Epithelial cell of alveolus of lung (primary cell): ENCODE data around the gene SLC51A. TPM values are rescaled to one million over a fixed set of nuclear protein-coding genes. Genes with fewer than 3 reads are reported as not detected.

ENCODE experiments used
- total RNA-seq: library from RNA; depleted of rRNA; stranded (reverse); fragments of >200 nt; gene quantifications from 2 replicates; pipeline ENCODE4 v1.2.1, GENCODE V29; 2015

SLC51A gene
- total RNA-seq = not detected in 2 replicates

DNA sequence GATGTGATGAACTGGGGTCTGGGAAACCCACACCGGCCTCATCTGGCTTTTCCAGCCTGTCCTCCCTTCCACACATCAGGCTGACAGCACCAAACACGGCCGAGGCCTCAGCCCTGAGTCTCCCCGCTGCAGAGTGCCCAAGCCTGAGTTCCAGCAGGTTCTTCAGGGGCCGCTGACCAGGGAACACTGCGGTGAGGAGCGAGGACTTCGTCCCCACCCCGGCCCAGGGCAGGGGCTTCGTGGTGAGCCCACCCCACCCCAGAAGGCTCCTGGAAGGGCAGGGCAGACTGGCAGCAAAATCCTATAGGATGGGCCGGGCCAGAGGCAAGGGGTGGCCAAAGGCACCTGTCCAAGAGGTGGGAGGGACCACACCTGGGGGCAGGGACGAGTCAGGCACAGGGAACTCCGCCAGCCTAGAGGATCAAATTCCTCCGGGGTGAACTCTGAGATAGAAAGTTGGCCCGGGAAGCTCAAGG lies at the start of gene SLC51A:
TSS of gene SLC51A (plus strand) at position 446 of the 476 bp plus-strand sequence. CDS start 179 bp downstream, outside the sequence.

GRCh38 chr3:196210673-196211556 lies 5.4 kb upstream of the SLC51A start, which contains the start of gene ZDHHC19:
TSS of gene ZDHHC19 (minus strand) at chr3:196211400. CDS start at chr3:196211315, 85 bp downstream.

Other genes starting within 250 kb of the SLC51A start
- gene TFRC, start 134.4 kb upstream of the SLC51A start, total RNA-seq = 40.2 and 153 TPM in 2 replicates
- not detected in 2 replicates for gene ZDHHC19, start 5.1 kb upstream of the SLC51A start, total RNA-seq
- 47.3 and 51.1 TPM in 2 replicates for gene PCYT1A, start 71.2 kb downstream of the SLC51A start, total RNA-seq
- 14.5 and 16.7 TPM in 2 replicates for gene DYNLT2B, start 101.7 kb downstream of the SLC51A start, total RNA-seq
- gene TM4SF19, start 121.9 kb downstream of the SLC51A start, total RNA-seq = not detected in 2 replicates
- gene UBXN7, start 215.9 kb downstream of the SLC51A start, total RNA-seq = 8.3 and 29.9 TPM in 2 replicates